Glomerular visceral epithelial cell (primary cell): ENCODE measurements around the gene SPDEF.
A peak's percentile ranks its signal among the peaks of the same experiment; 100 is the strongest.

Experiments used
- DNase-seq: peaks from one replicate; pipeline ENCODE4 v3.0.0-alpha.2; 2016; ENCODE audit errors: extremely low spot score

SPDEF gene

DNA sequence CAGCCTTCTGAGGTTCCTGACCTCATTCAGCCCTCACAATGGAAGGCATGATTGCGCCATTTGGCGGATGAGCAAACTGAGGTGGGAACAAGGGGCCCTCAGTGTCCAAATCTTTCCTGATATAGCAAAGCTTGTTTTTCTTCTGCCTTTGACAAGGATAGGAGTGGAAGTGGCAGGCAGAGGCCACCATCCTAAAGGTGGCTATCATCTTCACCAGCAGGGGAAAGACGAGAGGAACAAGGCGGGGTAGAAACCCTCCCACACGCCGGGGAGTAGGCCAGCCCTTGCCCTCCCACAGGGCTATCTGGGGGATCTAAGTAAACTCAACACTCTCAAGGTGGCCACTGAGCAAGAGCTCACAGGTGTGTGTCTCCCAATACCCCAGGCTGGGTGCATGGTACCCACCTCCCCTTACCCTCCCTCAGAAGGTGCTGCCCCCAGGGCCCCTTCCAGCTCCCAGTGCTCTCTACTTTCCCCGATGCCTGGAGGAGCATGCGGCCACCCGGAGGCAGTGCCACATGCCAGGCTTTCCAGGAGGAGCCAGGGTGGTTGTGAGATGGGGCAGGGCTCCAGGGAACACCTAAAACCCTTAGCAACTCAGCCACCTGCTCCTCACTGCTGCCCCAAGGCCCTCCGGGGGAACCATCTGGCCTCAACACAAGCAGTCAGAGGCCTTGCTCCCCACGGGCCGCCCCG is 11.2 kb downstream of the SPDEF start:
- DNase-seq = no peak

DNA sequence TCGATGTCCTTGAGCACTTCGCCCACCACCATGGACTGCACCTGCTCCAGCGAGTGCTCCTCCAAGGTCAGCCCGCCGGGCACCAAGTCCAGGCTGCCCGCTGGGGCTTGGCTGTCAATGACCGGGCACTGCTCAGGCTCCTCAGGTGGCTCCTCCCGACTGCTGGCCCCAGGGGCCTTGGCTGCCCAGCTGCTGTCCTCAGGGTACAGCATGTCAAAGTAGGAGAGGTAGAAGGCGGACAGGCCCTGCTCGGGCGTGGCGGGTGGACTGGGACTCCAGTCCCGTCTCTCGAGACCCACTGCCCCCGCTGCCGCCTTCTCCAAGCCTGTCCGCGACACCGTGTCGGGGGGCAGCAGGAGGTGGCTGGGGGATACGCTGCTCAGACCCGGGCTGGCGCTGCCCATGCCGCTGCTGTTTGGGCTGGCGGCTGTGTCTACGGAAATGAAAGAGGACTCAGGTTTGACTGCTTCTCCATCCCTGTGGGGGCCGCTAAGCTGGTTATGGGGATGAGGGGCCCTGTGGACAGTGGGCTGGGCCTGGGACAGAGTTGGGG is 12.0 kb downstream of the SPDEF start:
- DNase-seq = no peak

DNA sequence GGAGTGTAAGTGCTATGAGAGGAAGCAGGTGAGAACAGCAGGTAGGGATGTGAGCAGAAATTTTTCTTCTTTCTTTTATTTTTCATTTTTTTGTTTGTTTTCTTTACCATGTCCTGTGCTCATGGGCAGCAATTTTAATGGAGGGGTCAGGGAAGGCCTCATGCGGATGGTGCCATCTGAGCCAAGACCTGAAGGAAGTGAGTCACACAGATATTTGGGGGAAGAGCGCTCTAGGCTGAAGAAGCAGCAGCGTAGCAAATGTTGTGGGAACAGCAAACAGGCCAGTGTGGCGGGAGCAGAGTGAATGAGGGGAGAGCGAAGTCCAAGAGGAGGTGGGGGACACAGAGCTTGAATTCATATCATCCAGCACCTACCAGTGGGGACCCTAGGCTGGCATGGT is 12.7 kb downstream of the SPDEF start:
- DNase-seq = peak; percentile 40

DNA sequence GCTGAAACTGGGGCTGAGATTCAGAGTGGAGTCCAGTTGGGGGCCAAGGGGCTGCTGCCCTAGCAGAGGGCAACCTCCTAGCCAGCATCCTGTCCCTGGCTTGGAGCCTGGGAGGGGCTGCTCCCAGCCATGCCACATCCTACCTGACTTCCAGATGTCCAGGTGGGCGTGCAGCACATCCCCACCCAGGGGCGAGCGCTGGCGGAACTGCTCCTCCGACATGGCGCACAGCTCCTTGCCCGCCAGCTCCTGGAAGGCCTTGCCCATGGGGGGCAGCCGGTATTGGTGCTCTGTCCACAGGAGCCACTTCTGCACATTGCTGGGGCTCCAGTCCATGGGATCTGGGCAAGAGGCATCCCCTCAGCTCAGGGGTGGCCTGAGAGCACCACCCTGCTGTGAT is 15.3 kb downstream of the SPDEF start:
- DNase-seq = no peak

- no peak for DNase-seq
These were observed 15.9 kb downstream of the SPDEF start for GRCh38 chr6:34540222-34540621.

- no peak for DNase-seq
These were observed 16.9 kb downstream of the SPDEF start for GRCh38 chr6:34539181-34539580.

DNA sequence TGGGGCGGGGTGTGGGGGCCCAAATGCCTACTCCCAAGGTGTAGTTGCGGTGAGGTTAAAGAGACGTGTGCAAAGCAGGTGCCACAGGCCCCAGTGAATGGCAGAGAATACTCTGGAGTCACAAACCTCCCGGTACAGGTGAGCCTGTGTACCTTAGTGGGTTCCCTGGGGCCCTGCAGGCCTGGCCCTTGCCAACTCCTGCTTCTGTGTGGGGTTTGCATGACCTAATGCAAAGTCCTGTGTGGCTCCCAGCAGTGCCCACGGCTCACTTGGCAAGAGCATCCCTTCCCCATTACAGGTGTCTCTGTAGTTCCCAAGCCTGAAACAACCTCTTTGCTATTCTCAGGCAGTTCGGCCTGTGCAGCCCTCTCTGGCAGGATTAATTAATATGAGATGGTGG is 17.5 kb downstream of the SPDEF start:
- DNase-seq = no peak

GRCh38 chr6:34537922-34538550 is 18.1 kb downstream of the SPDEF start:
- DNase-seq = no peak

DNA sequence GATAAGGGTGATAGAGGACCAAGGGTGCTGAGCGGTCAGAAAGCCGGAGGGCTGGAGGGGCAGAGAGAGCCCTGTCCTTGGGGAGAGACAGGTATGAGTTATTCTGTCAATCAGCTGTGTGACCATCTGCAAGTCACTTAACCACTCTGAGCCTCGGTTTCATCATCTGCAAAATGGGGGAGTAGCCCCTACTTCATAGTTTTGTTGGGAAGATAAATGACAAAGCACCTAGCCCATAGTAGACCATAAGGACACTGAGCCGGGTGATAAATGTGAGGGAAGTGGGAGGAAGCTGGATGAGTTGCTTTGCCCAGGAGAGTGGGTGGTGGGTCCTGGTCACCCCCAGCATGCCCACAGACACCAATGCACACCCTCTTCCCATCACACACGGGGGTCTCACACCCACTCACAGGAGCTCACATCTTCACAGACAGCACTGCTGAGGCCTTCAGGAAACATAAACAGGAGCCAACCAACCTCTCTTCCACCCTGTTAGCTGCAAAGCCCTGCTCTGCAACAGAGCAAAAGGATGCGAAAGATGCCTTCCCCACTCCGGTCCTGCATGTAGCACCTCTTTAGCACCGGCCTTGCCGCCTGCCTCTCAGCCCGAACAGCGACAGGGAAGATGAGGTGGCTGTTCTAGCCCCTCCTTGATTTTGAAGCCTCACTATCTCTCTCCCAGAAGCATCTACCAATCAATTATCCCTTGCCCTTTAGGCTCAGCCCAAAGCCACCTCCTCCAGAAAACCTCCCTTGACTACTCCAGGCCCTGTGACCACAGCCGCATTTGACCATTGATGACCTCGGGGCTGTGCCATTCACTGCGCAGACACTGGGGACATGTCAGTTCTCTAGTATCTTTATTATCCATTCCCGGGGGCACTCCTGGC is 18.9 kb downstream of the SPDEF start:
- no peak for DNase-seq

- no peak for DNase-seq
These were observed 19.7 kb downstream of the SPDEF start for GRCh38 chr6:34536251-34536958.

DNA sequence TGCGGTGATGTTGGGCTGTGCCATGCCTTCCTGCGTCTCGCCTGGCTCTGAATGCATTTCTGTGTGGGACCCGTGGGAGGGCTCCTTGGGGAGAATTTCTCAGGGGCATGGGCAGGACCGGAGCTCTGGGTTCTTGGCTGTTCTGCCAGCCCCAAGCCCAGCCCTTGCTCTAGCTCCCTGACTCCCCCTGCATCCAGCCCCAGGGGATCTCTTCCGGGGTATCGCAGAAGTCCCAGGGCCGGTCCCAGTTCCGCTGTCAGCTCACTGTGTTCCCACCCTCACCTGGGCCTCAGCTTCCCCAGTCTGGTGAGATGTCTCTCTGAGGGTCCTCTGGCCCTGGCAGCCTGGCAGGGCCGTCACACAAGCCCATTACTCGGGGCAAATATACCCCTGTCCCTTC is 20.5 kb downstream of the SPDEF start:
- no peak for DNase-seq

DNA sequence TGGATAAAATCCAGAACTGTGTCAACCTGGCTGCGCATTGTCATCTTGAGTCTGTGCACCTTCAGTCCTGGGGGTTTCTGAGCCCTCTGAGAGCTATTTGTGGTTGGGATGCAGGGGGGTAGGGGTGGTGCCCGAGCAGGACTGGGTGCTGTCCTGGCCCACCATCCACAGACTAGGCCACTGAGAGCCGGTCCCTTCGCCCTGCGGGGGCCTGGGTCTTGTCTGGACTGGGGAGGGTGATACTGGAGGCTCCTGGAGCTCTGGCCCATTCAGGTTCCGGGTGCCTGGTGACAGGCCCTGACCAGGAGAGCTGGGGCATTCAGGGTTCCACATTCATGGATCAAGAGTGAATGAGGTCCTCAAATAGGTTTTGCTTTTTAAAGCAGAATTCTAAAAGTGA is 20.9 kb downstream of the SPDEF start:
- DNase-seq = no peak

- DNase-seq = no peak
These were observed 21.5 kb downstream of the SPDEF start for GRCh38 chr6:34534656-34535055.

GRCh38 chr6:34534146-34534545 is 22.0 kb downstream of the SPDEF start:
- no peak for DNase-seq

- DNase-seq = no peak
These were observed 23.9 kb downstream of the SPDEF start for GRCh38 chr6:34532230-34532629.

GRCh38 chr6:34531580-34532201 is 24.4 kb downstream of the SPDEF start:
- no peak for DNase-seq

DNA sequence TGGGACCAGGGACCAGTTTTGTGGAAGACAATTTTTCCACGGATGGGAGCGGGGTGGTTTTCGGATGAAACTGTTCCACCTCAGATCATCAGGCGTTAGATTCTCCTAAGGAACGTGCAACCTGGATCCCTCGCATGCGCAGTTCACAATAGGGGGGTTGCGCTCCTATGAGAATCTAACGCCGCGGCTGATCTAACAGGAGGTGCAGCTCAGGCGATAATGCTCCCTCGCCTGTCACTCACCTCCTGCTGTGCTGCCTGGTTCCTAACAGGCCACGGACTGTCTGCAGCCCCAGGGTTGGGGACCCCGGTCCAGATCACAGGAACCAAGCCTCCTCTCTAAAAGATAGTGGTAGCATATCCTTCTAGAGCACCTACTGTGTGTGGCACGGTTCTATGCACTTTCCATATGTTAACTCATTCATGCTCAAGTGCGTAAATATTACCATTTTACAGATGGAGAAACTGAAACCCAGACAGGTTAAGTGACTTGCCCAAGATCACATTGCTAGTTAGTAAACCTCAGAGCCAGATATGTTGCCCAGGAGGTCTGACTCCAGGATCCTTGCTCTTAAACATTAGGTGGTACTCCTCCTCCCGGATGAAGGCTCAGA is 25.3 kb downstream of the SPDEF start:
- DNase-seq = no peak

DNA sequence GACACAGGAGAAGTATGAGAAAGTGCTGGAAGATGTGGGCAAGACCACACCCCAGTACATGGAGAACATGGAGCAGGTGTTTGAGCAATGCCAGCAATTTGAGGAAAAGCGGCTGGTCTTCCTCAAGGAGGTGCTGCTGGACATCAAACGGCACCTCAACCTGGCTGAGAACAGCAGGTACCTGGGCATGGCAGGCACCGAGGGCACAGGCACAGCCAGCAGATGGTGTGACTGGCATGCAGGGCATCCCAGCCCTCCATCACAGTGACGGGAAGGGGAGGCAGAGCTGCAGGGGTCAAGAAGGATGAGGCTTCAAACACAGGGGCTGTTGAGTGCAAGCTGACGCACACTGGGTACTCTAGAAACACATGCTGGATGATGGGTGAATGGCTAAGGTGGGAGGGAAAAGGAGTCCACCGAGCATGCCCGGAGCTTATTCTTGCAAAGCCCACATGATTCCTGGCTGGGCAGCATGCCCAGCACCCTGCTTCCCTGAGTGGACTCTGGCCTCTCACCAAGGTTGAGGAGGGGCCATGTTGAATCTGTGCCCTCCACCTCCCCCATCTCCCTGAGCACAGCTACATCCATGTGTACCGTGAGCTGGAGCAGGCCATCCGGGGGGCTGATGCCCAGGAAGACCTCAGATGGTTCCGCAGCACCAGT is 26.3 kb downstream of the SPDEF start:
- DNase-seq = no peak

DNA sequence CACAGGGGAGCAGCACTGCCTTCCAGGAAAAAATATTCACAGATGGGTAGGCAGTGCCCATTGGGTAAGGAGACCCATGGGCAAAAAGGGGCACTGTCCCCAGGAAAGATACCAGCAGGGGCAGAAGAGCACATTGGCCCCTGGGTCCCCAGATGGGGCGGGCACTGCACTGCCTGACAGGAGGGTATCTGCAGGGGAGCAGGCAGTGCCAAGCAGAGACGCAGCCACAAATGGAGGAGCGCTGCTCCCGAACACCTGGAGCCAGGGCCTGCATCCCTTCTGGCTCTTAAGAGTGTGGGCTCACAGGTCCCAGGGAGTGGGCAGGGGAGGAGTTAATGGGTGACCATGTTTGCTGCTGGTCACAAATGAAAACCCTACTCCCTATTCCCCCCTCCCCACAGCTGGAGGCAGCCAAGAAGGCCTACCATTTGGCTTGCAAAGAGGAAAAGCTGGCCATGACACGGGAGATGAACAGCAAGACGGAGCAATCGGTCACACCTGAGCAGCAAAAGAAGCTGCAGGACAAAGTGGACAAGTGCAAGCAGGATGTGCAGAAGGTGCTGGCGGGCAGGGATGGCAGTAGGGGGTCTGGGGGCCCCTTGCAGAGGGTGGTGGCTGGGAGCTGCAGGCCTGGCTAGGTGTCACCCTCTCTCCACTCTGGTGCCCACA is 27.0 kb downstream of the SPDEF start:
- DNase-seq = no peak
